SJCRH30 (cell line): ENCODE data around the gene ZNF43. TPM values are rescaled to one million over a fixed set of nuclear protein-coding genes. Genes with fewer than 3 reads are reported as not detected.
"Not testable (repeated sequence)": the region's sequence is repeated elsewhere in the genome, so short reads cannot be mapped to it uniquely, and the experiment has no call there.

Experiments used
- DNase-seq, 2 experiments: peaks; one replicate each; pipeline ENCODE4 v3.0.0-alpha.2; 2015 to 2020
- H3K27ac ChIP-seq: fragments of 250-450 bp; sonication (Bioruptor Pico); 2 replicates; pipeline ENCODE4 v1.5.1; 2020; ENCODE audit warnings: mild to moderate bottlenecking, moderate library complexity
- H3K27me3 ChIP-seq: fragments of 250-450 bp; sonication (Bioruptor Pico); 2 replicates; pipeline ENCODE4 v1.5.1; 2020; ENCODE audit warnings: mild to moderate bottlenecking, moderate library complexity
- H3K36me3 ChIP-seq: fragments of 250-450 bp; sonication (Bioruptor Pico); 2 replicates; pipeline ENCODE4 v1.5.1; 2020; ENCODE audit warnings: mild to moderate bottlenecking, moderate library complexity
- H3K4me1 ChIP-seq: fragments of 250-450 bp; sonication (Bioruptor Pico); 2 replicates; pipeline ENCODE4 v1.5.1; 2020; ENCODE audit warnings: mild to moderate bottlenecking, moderate library complexity
- H3K4me3 ChIP-seq: fragments of 250-450 bp; sonication (Bioruptor Pico); 2 replicates; pipeline ENCODE4 v1.5.1; 2020; ENCODE audit warnings: mild to moderate bottlenecking, moderate library complexity
- H3K9me3 ChIP-seq: fragments of 250-450 bp; sonication (Bioruptor Pico); replicated peaks from 2 replicates; pipeline ENCODE4 v1.5.1; 2020; ENCODE audit warnings: mild to moderate bottlenecking, moderate library complexity
- total RNA-seq: library from RNA; depleted of rRNA; stranded (reverse); fragments of >200 nt; shearing (Covaris generic); gene quantifications from 2 replicates; pipeline ENCODE4 v1.2.3, GENCODE V29; 2014

ZNF43 gene
- total RNA-seq, 1 experiment from 2014 or later = 40.8 TPM

GRCh38 chr19:21841081-21841480, 5.1 kb upstream of the ZNF43 start:
- Histone ChIP-seq H3K4me1 (no peaks in the 10 kb centered on the region), H3K36me3 (peaks cover 72% of the 10 kb centered on the region), H3K4me3 (no peak overlapping the region), H3K27ac (no peak overlapping the region), H3K27me3 (no peaks in the 10 kb centered on the region), H3K9me3 (no peaks in the 10 kb centered on the region; the same call in 1 of the 2 replicates)
- DNase-seq = no peak

- H3K36me3 ChIP-seq = peaks cover 61% of the 10 kb centered on the region
- no peak for DNase-seq
- H3K9me3 ChIP-seq = no peaks in the 10 kb centered on the region
- no peaks in the 10 kb centered on the region for H3K27me3 ChIP-seq
- no peaks in the 10 kb centered on the region for H3K4me1 ChIP-seq
- no peak overlapping the region for H3K27ac ChIP-seq
- no peak overlapping the region for H3K4me3 ChIP-seq
Observed at GRCh38 chr19:21839976-21840375, 4.0 kb upstream of the ZNF43 start.

GRCh38 chr19:21838646-21839045, 2.7 kb upstream of the ZNF43 start:
- H3K27me3 ChIP-seq = no peaks in the 10 kb centered on the region
- H3K36me3 ChIP-seq = peaks cover 51% of the 10 kb centered on the region
- no peaks in the 10 kb centered on the region for H3K4me1 ChIP-seq
- H3K9me3 ChIP-seq = 0 out of 2 replicates have a peak, but pooled peaks cover 3% of the 10 kb centered on the region
- H3K4me3 ChIP-seq = no peak overlapping the region
- no peak for DNase-seq
- H3K27ac ChIP-seq = no peak overlapping the region

- DNase-seq = no peak
- peak overlapping the region; percentile 72 for H3K4me3 ChIP-seq
Observed at GRCh38 chr19:21835429-21835809, 563 bp downstream of the ZNF43 start.

GRCh38 chr19:21833733-21834132, 2.2 kb downstream of the ZNF43 start:
- Histone ChIP-seq H3K4me3 (no peak overlapping the region), H3K27me3 (no peaks in the 10 kb centered on the region), H3K9me3 (peaks cover 22% of the 10 kb centered on the region), H3K4me1 (no peaks in the 10 kb centered on the region), H3K27ac (no peak overlapping the region), H3K36me3 (peaks cover 34% of the 10 kb centered on the region)
- DNase-seq = no peak

More at GRCh38 chr19:21835429-21835809, 563 bp downstream of the ZNF43 start:
- peak overlapping the region; percentile 94 for H3K27ac ChIP-seq
- H3K9me3 ChIP-seq = 0 out of 2 replicates have a peak, but pooled peaks cover 11% of the 10 kb centered on the region
- no peaks in the 10 kb centered on the region for H3K4me1 ChIP-seq
- no peaks in the 10 kb centered on the region for H3K27me3 ChIP-seq
- peaks cover 37% of the 10 kb centered on the region for H3K36me3 ChIP-seq

GRCh38 chr19:21824679-21825078, 11.3 kb downstream of the ZNF43 start:
- Histone ChIP-seq H3K4me3 (no peak overlapping the region), H3K27ac (no peak overlapping the region), H3K4me1 (no peaks in the 10 kb centered on the region), H3K36me3 (peaks cover 67% of the 10 kb centered on the region), H3K9me3 (peaks cover 27% of the 10 kb centered on the region), H3K27me3 (no peaks in the 10 kb centered on the region)
- DNase-seq = no peak

GRCh38 chr19:21823224-21823623, 12.8 kb downstream of the ZNF43 start:
- Histone ChIP-seq H3K27me3 (no peaks in the 10 kb centered on the region), H3K4me1 (no peaks in the 10 kb centered on the region), H3K27ac (no peak overlapping the region), H3K9me3 (peaks cover 25% of the 10 kb centered on the region), H3K36me3 (peaks cover 71% of the 10 kb centered on the region), H3K4me3 (no peak overlapping the region)
- no peak for DNase-seq

GRCh38 chr19:21812448-21812847, 23.5 kb downstream of the ZNF43 start:
- Histone ChIP-seq H3K27me3 (no peaks in the 10 kb centered on the region), H3K36me3 (peaks cover 98% of the 10 kb centered on the region), H3K9me3 (peaks cover 50% of the 10 kb centered on the region), H3K4me1 (no peaks in the 10 kb centered on the region), H3K27ac (no peak overlapping the region), H3K4me3 (no peak overlapping the region)
- DNase-seq = no peak

GRCh38 chr19:21808400-21809000, 27.5 kb downstream of the ZNF43 start:
- H3K27ac ChIP-seq, H3K27me3 ChIP-seq, DNase-seq, H3K4me3 ChIP-seq, H3K4me1 ChIP-seq: not testable (repeated sequence)
- H3K36me3 ChIP-seq = peaks cover 67% of the 10 kb centered on the region
- H3K9me3 ChIP-seq = peaks cover 53% of the 10 kb centered on the region

- H3K9me3 ChIP-seq = no peaks in the 10 kb centered on the region
- H3K27me3 ChIP-seq = no peaks in the 10 kb centered on the region
- DNase-seq = no peak
- H3K36me3 ChIP-seq = no peaks in the 10 kb centered on the region
- H3K4me1 ChIP-seq = no peaks in the 10 kb centered on the region
- no peak overlapping the region for H3K27ac ChIP-seq
- H3K4me3 ChIP-seq = no peak overlapping the region
Observed at GRCh38 chr19:21789466-21790085, 46.4 kb downstream of the ZNF43 start.

- no peak for DNase-seq
- Histone ChIP-seq H3K36me3 (no peaks in the 10 kb centered on the region), H3K9me3 (no peaks in the 10 kb centered on the region), H3K4me1 (no peaks in the 10 kb centered on the region), H3K27ac (no peak overlapping the region), H3K4me3 (no peak overlapping the region), H3K27me3 (no peaks in the 10 kb centered on the region)
Observed at GRCh38 chr19:21786936-21787335, 49.0 kb downstream of the ZNF43 start.

GRCh38 chr19:21775792-21776191, 60.2 kb downstream of the ZNF43 start:
- DNase-seq, H3K27me3 ChIP-seq, H3K27ac ChIP-seq, H3K4me3 ChIP-seq, H3K36me3 ChIP-seq, H3K9me3 ChIP-seq, H3K4me1 ChIP-seq: not testable (repeated sequence)

- Histone ChIP-seq H3K4me1 (0 out of 2 replicates have a peak, but pooled peaks cover 2% of the 10 kb centered on the region), H3K36me3 (peaks cover 37% of the 10 kb centered on the region), H3K4me3 (peak within 1 kb of the TSS; percentile 84), H3K9me3 (peaks cover 15% of the 10 kb centered on the region), H3K27me3 (no peaks in the 10 kb centered on the region), H3K27ac (peak within 1 kb of the TSS; percentile 84)
- DNase-seq = peak; percentile 95 to 96
Observed at GRCh38 chr19:21767065-21767800, 68.7 kb downstream of the ZNF43 start, which contains the start of gene ZNF100. TSS of gene ZNF100 (minus strand) at chr19:21767579. CDS start at chr19:21767429, 150 bp downstream.

GRCh38 chr19:21766705-21767064, 69.3 kb downstream of the ZNF43 start:
- H3K27me3 ChIP-seq, H3K4me1 ChIP-seq: not testable (repeated sequence)
- H3K4me3 ChIP-seq = peak overlapping the region; percentile 84
- H3K27ac ChIP-seq = peak overlapping the region; percentile 84
- DNase-seq = peak in 1 of 2 experiments; percentile 6
- H3K9me3 ChIP-seq = peaks cover 16% of the 10 kb centered on the region
- H3K36me3 ChIP-seq = peaks cover 43% of the 10 kb centered on the region

GRCh38 chr19:21765151-21765550, 70.8 kb downstream of the ZNF43 start:
- Histone ChIP-seq H3K9me3 (peaks cover 24% of the 10 kb centered on the region), H3K36me3 (peaks cover 58% of the 10 kb centered on the region), H3K27me3 (no peaks in the 10 kb centered on the region), H3K27ac (no peak overlapping the region), H3K4me3 (no peak overlapping the region), H3K4me1 (0 out of 2 replicates have a peak, but pooled peaks cover 2% of the 10 kb centered on the region)
- no peak for DNase-seq
